Measurements from ENCODE around the gene DNM2.
A peak's percentile ranks its signal among the peaks of the same experiment; 100 is the strongest.

DNM2 gene

DNA sequence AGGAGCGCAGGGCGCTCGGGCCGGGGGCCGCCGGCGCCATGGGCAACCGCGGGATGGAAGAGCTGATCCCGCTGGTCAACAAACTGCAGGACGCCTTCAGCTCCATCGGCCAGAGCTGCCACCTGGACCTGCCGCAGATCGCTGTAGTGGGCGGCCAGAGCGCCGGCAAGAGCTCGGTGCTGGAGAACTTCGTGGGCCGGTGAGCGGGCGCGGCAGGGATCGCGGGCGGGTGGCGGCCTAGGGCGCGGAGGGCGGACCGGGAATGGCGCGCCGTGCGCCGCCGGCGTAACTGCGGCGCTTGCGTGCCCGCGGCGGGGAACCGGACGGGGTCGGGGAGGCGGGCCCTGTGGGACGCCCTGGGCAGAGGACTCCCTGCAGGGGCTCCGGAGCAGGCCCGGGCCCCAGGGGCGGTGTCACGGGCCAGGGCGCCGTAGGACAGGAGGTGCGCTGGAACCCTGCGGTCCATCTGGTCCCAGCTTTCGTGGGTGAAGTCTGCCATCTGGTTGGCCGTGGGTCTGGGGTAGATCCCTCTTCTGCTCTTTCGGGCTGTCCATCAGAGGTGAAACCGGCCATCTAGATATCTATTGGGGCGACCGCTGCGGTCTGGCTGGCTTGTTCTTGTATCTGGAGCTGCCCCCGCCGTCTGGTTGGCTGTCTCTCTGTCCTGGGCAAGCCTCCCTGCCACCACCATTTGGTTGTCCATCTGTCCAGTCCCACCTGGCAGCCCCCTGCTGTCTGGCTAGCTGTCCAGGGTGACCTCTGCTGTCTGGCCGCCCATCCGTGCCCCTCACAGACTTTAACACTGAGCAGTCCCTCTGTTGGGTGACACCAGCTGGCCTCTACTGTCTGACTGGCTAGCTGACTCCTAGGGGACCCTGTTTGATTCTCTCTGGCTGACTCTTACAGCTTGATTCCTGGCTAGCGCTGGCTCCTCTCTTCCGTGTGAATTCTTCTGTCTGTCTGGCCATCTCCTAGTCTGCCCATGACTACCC, 622 bp downstream of the DNM2 start (continued):
- no peak for TF ChIP-seq ZNF510 (tag by site-specific recombination; IDR thresholded peaks at IDR 0.05; ENCODE audit: insufficient replicate concordance)
- TF ChIP-seq ZNF621 (tag by site-specific recombination; IDR thresholded peaks at IDR 0.05): no peak
- TF ChIP-seq ZBTB8A (tag by site-specific recombination; IDR thresholded peaks at IDR 0.05): peak; percentile 72
- TF ChIP-seq, protein P1, sequence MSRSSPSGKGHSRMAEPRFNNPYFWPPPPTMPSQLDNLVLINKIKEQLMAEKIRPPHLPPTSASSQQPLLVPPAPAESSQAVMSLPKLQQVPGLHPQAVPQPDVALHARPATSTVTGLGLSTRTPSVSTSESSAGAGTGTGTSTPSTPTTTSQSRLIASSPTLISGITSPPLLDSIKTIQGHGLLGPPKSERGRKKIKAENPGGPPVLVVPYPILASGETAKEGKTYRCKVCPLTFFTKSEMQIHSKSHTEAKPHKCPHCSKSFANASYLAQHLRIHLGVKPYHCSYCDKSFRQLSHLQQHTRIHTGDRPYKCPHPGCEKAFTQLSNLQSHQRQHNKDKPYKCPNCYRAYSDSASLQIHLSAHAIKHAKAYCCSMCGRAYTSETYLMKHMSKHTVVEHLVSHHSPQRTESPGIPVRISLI (tag by site-specific recombination; IDR thresholded peaks at IDR 0.05): no peak
- peak; percentile 46; the same call in 1 of the 2 replicates for TF ChIP-seq KLF10 (tag by site-specific recombination; IDR thresholded peaks at IDR 0.05)
- no peak for TF ChIP-seq ZNF175 (tag by site-specific recombination; IDR thresholded peaks at IDR 0.05)
- no peak for TF ChIP-seq ZNF544 (tag by site-specific recombination; IDR thresholded peaks at IDR 0.05)
- TF ChIP-seq ZNF10 (tag by site-specific recombination; IDR thresholded peaks at IDR 0.05): no peak; the same call in 1 of the 2 replicates
- TF ChIP-seq ZBTB20 (tag by site-specific recombination; IDR thresholded peaks at IDR 0.05): no peak
- no peak for TF ChIP-seq ZSCAN23 (tag by site-specific recombination; IDR thresholded peaks at IDR 0.05)
- TF ChIP-seq, protein P2, sequence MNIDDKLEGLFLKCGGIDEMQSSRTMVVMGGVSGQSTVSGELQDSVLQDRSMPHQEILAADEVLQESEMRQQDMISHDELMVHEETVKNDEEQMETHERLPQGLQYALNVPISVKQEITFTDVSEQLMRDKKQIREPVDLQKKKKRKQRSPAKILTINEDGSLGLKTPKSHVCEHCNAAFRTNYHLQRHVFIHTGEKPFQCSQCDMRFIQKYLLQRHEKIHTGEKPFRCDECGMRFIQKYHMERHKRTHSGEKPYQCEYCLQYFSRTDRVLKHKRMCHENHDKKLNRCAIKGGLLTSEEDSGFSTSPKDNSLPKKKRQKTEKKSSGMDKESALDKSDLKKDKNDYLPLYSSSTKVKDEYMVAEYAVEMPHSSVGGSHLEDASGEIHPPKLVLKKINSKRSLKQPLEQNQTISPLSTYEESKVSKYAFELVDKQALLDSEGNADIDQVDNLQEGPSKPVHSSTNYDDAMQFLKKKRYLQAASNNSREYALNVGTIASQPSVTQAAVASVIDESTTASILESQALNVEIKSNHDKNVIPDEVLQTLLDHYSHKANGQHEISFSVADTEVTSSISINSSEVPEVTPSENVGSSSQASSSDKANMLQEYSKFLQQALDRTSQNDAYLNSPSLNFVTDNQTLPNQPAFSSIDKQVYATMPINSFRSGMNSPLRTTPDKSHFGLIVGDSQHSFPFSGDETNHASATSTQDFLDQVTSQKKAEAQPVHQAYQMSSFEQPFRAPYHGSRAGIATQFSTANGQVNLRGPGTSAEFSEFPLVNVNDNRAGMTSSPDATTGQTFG (tag by site-specific recombination; IDR thresholded peaks at IDR 0.05; ENCODE audit: borderline replicate concordance): no peak
- no peak for TF ChIP-seq ZNF391 (tag by site-specific recombination; IDR thresholded peaks at IDR 0.05; ENCODE audit: borderline replicate concordance, low read depth)
- TF ChIP-seq ZNF48 (tag by site-specific recombination; IDR thresholded peaks at IDR 0.05): no peak
- TF ChIP-seq ZFP41 (tag by site-specific recombination; IDR thresholded peaks at IDR 0.05; ENCODE audit: borderline replicate concordance): no peak
- TF ChIP-seq, protein P3, sequence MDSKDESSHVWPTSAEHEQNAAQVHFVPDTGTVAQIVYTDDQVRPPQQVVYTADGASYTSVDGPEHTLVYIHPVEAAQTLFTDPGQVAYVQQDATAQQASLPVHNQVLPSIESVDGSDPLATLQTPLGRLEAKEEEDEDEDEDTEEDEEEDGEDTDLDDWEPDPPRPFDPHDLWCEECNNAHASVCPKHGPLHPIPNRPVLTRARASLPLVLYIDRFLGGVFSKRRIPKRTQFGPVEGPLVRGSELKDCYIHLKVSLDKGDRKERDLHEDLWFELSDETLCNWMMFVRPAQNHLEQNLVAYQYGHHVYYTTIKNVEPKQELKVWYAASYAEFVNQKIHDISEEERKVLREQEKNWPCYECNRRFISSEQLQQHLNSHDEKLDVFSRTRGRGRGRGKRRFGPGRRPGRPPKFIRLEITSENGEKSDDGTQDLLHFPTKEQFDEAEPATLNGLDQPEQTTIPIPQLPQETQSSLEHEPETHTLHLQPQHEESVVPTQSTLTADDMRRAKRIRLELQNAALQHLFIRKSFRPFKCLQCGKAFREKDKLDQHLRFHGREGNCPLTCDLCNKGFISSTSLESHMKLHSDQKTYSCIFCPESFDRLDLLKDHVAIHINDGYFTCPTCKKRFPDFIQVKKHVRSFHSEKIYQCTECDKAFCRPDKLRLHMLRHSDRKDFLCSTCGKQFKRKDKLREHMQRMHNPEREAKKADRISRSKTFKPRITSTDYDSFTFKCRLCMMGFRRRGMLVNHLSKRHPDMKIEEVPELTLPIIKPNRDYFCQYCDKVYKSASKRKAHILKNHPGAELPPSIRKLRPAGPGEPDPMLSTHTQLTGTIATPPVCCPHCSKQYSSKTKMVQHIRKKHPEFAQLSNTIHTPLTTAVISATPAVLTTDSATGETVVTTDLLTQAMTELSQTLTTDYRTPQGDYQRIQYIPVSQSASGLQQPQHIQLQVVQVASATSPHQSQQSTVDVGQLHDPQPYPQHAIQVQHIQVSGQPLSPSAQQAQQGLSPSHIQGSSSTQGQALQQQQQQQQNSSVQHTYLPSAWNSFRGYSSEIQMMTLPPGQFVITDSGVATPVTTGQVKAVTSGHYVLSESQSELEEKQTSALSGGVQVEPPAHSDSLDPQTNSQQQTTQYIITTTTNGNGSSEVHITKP (tag by site-specific recombination; IDR thresholded peaks at IDR 0.05): no peak
- TF ChIP-seq ZNF184 (tag by site-specific recombination; IDR thresholded peaks at IDR 0.05): no peak
- TF ChIP-seq ZIC2 (tag by site-specific recombination; IDR thresholded peaks at IDR 0.05): peak; percentile 88
- no peak for TF ChIP-seq ZNF426 (tag by site-specific recombination; IDR thresholded peaks at IDR 0.05)
- TF ChIP-seq ZNF785 (tag by site-specific recombination; IDR thresholded peaks at IDR 0.05): 0 out of 2 replicates have a peak, but pooled peaks have one; percentile 22
- no peak for TF ChIP-seq ZNF416 (tag by site-specific recombination; IDR thresholded peaks at IDR 0.05)
- TF ChIP-seq ZNF837 (tag by site-specific recombination; IDR thresholded peaks at IDR 0.05): no peak
- TF ChIP-seq, protein P4, sequence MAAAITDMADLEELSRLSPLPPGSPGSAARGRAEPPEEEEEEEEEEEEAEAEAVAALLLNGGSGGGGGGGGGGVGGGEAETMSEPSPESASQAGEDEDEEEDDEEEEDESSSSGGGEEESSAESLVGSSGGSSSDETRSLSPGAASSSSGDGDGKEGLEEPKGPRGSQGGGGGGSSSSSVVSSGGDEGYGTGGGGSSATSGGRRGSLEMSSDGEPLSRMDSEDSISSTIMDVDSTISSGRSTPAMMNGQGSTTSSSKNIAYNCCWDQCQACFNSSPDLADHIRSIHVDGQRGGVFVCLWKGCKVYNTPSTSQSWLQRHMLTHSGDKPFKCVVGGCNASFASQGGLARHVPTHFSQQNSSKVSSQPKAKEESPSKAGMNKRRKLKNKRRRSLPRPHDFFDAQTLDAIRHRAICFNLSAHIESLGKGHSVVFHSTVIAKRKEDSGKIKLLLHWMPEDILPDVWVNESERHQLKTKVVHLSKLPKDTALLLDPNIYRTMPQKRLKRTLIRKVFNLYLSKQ (tag by site-specific recombination; IDR thresholded peaks at IDR 0.05; ENCODE audit: borderline replicate concordance): no peak
- TF ChIP-seq, protein P5, sequence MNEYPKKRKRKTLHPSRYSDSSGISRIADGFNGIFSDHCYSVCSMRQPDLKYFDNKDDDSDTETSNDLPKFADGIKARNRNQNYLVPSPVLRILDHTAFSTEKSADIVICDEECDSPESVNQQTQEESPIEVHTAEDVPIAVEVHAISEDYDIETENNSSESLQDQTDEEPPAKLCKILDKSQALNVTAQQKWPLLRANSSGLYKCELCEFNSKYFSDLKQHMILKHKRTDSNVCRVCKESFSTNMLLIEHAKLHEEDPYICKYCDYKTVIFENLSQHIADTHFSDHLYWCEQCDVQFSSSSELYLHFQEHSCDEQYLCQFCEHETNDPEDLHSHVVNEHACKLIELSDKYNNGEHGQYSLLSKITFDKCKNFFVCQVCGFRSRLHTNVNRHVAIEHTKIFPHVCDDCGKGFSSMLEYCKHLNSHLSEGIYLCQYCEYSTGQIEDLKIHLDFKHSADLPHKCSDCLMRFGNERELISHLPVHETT (tag by site-specific recombination; IDR thresholded peaks at IDR 0.05): no peak
- TF ChIP-seq ZNF561 (tag by site-specific recombination; IDR thresholded peaks at IDR 0.05; ENCODE audit: borderline replicate concordance): no peak
- no peak for TF ChIP-seq ZNF707 (tag by site-specific recombination; IDR thresholded peaks at IDR 0.05)
- no peak for TF ChIP-seq ZNF112 (tag by site-specific recombination; IDR thresholded peaks at IDR 0.05)
- TF ChIP-seq ZNF37A (tag by site-specific recombination; IDR thresholded peaks at IDR 0.05): no peak
- no peak for TF ChIP-seq ZNF654 (tag by site-specific recombination; IDR thresholded peaks at IDR 0.05; ENCODE audit: low read depth)
- no peak for TF ChIP-seq ZNF223 (tag by site-specific recombination; IDR thresholded peaks at IDR 0.05)
- no peak for TF ChIP-seq GLI4 (tag by site-specific recombination; IDR thresholded peaks at IDR 0.05)
